Fibroblast of skin of left biceps (primary cell): ENCODE results near the gene SLCO1C1.
A peak's percentile ranks its signal among the peaks of the same experiment; 100 is the strongest.
"Not testable (repeated sequence)": the region's sequence is repeated elsewhere in the genome, so short reads cannot be mapped to it uniquely, and the experiment has no call there.

Experiments used
- DNase-seq, 2 experiments: peaks; one replicate each; pipeline ENCODE4 v3.0.0-alpha.2; 2013; ENCODE audit warnings: low read depth in 2 of 2

Gene SLCO1C1, protein sequence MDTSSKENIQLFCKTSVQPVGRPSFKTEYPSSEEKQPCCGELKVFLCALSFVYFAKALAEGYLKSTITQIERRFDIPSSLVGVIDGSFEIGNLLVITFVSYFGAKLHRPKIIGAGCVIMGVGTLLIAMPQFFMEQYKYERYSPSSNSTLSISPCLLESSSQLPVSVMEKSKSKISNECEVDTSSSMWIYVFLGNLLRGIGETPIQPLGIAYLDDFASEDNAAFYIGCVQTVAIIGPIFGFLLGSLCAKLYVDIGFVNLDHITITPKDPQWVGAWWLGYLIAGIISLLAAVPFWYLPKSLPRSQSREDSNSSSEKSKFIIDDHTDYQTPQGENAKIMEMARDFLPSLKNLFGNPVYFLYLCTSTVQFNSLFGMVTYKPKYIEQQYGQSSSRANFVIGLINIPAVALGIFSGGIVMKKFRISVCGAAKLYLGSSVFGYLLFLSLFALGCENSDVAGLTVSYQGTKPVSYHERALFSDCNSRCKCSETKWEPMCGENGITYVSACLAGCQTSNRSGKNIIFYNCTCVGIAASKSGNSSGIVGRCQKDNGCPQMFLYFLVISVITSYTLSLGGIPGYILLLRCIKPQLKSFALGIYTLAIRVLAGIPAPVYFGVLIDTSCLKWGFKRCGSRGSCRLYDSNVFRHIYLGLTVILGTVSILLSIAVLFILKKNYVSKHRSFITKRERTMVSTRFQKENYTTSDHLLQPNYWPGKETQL

GRCh38 chr12:20695232-20695631, at the start of gene SLCO1C1:
SLCO1C1 (plus strand) TSS chr12:20695332; CDS start chr12:20699577, 4,245 bp downstream.
- DNase-seq: no peak

GRCh38 chr12:20646239-20646827, 48.8 kb upstream of the SLCO1C1 start:
- DNase-seq: peak; percentile 10

- no peak for DNase-seq
Observed at GRCh38 chr12:20653871-20654270, 41.3 kb upstream of the SLCO1C1 start.

GRCh38 chr12:20656600-20656999, 38.5 kb upstream of the SLCO1C1 start:
- no peak for DNase-seq

- DNase-seq: no peak
Observed at GRCh38 chr12:20657496-20657895, 37.6 kb upstream of the SLCO1C1 start.

DNA sequence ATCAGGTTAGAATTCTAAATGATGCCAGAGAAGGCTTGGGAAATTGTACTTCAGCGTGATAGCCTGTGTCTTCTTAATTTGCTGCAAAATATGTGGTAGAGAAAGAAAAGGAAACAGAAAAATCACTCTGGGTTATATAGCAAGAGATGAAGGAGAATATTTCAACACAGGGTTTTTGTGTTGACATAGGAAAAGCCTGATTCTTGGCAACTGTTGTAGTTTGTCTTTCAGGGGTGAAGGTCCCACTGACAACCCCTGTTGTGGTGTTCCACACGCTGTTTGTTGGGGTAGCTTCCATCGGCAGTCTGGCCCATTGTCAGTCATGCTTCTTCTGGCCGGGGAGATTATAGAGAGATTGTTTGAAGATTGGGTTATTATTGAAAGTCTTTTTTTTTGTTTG, 13.8 kb upstream of the SLCO1C1 start:
- no peak for DNase-seq

DNA sequence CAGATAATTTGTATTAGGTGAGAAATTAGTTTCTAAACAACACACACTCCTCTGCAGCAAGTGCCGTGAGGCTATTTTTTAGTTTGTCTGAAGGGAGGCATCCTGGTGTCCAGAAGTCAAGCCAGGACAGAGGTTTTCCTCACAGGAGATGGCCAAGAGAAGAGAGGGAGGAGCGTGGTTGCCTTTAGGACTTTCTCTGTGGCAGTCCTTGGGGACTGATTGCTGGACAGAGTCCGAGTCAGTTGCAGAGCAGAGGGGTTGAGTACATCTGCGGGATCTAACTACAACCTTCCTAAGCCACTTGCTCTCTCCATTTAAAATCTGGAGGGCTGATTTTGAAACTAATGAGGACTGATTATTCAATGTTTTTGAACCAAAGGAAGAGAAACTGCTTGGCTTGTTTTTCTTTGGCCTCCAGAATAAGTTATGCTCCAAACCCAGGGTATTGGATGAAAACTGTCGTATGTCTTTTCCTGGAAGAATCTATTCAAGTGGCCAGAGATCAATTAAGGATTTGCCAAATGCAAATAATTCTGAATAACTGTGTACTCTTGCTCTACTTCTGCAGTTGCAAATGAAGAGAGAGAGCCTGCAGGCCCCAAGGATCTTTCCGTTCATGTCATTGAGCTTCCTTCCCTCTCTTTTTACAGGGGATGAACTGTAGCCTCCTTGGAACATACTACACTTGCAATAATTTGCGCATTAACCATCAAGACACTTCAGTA, 1.2 kb downstream of the SLCO1C1 start:
- no peak for DNase-seq

- DNase-seq: no peak
Observed at GRCh38 chr12:20701106-20701505, 6.0 kb downstream of the SLCO1C1 start.

DNA sequence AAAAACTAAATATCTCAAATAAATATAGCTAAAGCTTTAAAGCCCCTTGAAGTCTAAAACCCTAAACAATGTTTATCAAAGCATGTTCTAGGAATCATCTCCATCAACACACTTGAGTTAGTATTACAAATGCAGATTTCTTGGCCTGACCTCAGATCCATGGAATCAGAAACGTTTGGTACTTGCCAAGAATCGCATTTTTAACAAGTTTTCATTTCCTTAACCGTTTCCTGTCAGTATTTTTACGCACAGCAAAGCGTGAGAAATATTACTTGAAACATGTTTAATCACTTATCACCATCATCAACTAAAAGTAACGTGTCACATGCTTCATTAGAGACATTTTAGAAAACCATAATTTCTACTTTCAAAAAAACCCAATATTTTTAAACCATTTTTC, 9.7 kb downstream of the SLCO1C1 start:
- no peak for DNase-seq

GRCh38 chr12:20711846-20712245, 16.7 kb downstream of the SLCO1C1 start:
- DNase-seq: no peak

- DNase-seq: no peak
Observed at GRCh38 chr12:20716037-20716436, 20.9 kb downstream of the SLCO1C1 start.

- DNase-seq: no peak
Observed at GRCh38 chr12:20716985-20717384, 21.9 kb downstream of the SLCO1C1 start.

DNA sequence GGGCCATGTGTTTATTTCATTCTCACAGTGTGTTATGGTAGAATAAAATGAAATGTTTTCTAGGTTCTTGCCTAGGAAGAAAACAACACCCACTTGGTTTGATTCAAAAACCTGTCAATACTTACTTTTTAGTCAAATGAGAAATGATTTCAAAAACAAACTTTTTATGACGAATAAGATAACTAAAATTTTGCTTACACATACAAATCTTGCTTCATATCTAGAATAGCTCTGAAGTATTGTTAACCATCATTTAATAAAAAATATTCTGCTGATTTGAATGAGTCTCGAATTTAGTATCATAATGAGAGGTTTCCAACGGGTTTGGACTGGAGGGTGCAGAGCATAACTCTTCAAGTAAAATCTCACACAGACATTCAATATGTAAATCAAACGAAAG, 23.2 kb downstream of the SLCO1C1 start:
- DNase-seq: no peak

GRCh38 chr12:20722142-20722541, 27.0 kb downstream of the SLCO1C1 start:
- no peak for DNase-seq

- no peak for DNase-seq
Observed at GRCh38 chr12:20731274-20731673, 36.1 kb downstream of the SLCO1C1 start.

DNA sequence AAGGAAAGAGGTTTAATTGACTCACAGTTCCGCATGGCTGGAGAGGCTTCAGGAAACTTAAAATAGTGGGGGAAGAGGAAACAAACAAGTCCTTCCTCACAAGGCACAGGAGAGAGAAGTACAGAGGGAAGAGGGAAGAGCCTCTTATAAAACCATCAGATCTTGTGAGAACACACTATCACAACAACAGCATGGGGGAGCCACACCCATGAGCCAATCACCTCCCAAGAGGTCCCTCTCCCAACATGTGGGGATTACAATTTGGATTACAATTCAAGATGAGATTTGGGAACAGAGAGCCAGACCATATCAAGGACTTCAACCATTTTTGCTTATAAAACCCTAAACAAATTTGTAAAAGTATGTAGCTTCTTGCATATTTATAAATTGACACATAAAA, 45.8 kb downstream of the SLCO1C1 start:
- DNase-seq: no peak

DNA sequence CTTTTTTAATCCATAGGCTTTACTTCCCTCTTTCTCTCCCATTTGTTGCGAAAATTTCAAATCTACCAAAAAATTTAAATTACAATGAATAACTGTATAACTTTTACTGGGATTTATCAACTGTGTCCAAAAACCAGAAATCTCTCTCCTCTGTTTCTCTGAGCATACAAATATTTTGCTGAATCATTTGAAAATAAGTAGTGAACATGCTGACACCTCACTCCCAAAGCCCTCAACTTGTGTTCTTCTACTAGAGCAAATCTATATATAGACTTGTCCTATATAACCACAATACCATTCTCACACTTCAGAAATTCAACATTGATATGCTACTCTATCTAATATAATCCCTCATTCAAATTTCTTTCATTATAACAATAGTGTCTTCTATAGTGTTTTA, 53.1 kb downstream of the SLCO1C1 start:
- no peak for DNase-seq

GRCh38 chr12:20751046-20751445, 55.9 kb downstream of the SLCO1C1 start:
- DNase-seq: no peak

- DNase-seq: no peak
Observed at GRCh38 chr12:20777420-20777819, 82.3 kb downstream of the SLCO1C1 start.

GRCh38 chr12:20778969-20779368, 83.8 kb downstream of the SLCO1C1 start:
- DNase-seq: no peak

DNA sequence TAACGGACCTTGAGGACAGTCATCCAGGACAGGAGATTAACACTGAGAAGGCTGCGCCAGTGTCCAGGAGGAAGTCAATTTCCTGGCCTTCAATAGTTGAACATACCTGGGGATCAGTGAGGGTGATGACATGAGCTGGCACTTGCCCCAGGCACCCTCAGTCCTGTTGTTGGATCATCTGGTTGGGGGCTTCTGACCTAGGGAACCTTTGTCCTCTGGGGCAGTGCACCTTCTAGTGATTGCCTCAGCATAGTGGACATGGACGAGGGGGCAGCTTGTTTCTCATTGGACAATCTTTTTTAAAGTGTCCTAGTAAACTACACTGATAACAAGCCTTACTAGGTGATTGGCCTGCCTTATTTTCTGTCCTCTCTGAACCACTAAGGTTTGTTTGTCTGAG, 84.8 kb downstream of the SLCO1C1 start:
- not testable (repeated sequence) for DNase-seq

DNA sequence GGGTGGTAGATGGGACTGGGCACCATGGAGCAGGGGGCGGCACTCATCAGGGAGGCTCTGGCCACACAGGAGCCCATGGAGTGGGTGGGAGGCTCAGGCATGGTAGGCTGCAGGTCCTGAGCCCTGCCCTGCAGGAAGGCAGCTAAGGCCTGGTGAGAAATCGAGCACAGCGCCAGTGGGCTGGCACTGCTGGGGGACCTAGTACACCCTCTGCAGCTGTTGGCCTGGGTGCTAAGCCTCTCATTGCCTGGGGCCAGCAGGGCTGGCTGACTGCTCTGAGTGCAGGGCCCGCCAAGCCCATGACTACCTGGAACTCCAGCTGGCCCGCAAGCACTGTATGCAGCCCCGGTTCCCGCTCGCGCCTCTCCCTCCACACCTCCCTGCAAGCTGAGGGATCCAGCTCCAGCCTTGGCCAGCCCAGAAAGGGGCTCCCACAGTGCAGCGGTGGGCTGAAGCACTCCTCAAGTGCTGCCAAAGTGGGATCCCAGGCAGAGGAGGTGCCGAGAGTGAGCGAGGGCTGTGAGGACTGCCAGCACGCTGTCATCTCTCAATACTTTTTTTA, 88.7 kb downstream of the SLCO1C1 start:
- not testable (repeated sequence) for DNase-seq
